ENCODE results near the gene SLC47A1.

DNA sequence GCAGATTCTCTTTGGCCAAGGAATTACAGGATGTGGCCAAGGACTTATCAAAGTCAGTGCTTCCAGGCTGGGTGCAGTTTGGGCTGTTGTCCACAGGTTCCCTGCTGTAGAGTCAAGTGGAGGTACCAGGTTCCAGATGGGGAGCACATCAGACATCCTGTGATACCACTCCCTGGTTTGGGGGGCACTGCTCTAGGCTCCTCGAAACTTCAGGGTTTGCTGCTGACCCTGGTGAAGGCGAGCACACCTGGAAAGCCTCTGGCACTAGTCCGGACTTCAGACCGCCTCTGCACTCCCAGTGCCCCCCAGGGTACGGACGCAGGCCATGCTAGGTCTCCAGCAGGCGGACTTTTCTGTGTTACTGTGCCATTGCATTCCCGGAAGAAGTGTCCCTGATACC lies 10.7 kb downstream of the SLC47A1 start:
- TF ChIP-seq, protein P1, sequence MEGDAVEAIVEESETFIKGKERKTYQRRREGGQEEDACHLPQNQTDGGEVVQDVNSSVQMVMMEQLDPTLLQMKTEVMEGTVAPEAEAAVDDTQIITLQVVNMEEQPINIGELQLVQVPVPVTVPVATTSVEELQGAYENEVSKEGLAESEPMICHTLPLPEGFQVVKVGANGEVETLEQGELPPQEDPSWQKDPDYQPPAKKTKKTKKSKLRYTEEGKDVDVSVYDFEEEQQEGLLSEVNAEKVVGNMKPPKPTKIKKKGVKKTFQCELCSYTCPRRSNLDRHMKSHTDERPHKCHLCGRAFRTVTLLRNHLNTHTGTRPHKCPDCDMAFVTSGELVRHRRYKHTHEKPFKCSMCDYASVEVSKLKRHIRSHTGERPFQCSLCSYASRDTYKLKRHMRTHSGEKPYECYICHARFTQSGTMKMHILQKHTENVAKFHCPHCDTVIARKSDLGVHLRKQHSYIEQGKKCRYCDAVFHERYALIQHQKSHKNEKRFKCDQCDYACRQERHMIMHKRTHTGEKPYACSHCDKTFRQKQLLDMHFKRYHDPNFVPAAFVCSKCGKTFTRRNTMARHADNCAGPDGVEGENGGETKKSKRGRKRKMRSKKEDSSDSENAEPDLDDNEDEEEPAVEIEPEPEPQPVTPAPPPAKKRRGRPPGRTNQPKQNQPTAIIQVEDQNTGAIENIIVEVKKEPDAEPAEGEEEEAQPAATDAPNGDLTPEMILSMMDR (IDR thresholded peaks at IDR 0.05) = no peak
- no peak for TF ChIP-seq POLR2A (IDR thresholded peaks at IDR 0.05)
